Stimulated activated CD4-positive, alpha-beta T cell treated with anti-CD3 and anti-CD28 coated beads, Interleukin-4, amount 100 ng/mL, for 24 hours (primary cell): ENCODE data around the gene C1QTNF1.
"Not testable (repeated sequence)": the region's sequence is repeated elsewhere in the genome, so short reads cannot be mapped to it uniquely, and the experiment has no call there.

Experiments
- DNase-seq: peaks from one replicate; pipeline ENCODE4 v3.0.0-alpha.2; 2020

C1QTNF1 gene

DNA sequence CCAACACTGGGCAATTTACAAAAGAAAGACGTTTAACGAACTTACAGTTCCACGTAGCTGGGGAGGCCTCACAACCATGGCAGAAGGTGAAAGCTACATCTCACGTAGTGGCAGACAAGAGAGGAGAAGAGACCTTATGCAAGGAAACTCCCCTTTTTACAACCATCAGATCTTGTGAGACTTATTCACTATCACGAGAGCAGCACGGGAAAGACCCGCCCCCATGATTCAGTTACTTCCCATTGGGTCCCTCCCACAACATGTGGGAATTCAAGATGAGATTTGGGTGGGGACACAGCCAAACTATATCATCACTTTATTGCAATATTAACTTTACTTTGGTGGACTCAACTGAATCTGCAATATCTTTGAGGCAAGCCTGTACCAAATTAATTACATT lies 38.7 kb downstream of the C1QTNF1 start:
- DNase-seq = no peak

DNA sequence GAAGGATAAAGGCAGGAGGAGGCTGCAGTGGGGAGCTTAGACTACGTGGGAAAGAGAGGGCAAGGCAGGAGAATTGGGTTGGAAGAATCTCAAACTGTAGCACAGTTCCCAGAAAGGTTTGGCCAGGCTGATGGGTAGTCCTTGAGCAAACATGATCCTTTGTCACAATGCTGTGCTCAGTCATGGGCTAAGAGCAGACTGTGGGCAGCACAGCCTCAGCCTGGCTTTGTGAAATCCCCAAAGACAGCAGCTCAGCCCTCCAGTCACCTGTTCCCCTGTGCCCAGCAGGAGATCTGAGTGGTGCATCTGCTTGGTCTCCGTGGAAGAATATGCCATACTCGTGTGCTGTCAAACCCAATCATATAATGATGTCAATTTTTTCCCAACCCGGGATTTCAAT lies 40.1 kb downstream of the C1QTNF1 start:
- DNase-seq = no peak

DNA sequence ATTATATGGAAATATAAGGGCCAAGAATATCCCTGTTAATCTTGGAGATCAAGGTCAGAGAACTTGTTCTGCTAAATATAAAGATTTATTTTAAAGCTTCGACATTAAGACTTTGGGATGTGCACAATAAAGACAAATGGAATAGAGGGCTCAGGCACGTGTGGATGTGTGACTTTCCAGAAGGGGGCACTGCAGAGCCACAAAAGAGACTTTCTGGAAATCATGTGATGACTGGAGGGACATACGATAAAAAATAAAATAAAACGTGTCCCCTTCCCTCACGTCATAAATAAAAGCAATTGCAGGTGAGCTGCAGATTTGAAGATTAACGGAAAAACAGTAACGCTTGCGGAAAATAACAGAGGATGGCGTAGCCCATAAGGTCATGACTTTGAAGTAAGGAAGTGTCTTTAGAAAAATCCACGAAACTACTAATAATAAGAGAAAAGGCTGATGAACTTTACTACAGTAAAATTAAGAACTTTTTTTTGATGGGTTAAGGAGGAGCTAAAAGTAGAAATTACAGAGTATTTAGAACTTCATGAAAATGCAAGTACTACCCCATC lies 41.2 kb downstream of the C1QTNF1 start:
- DNase-seq = peak; percentile 70

DNA sequence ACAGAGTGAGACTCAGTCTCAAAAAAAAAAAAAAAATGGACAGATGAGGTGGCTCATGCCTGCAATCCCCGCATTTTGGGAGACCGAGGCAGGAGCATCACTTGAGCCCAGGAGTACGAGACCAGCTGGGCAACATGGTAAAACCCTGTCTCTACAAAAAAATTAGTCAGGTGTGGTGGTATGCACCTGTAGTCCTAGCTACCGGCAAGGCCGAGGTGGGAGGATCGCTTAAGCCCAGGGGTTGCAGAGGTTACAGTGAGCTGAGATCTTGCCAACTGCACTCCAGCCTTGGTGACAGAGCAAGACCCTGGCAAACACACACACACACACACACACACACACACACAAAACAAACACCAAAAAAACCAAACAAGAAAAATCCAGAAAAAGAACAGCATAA lies 43.0 kb downstream of the C1QTNF1 start:
- DNase-seq = no peak

DNA sequence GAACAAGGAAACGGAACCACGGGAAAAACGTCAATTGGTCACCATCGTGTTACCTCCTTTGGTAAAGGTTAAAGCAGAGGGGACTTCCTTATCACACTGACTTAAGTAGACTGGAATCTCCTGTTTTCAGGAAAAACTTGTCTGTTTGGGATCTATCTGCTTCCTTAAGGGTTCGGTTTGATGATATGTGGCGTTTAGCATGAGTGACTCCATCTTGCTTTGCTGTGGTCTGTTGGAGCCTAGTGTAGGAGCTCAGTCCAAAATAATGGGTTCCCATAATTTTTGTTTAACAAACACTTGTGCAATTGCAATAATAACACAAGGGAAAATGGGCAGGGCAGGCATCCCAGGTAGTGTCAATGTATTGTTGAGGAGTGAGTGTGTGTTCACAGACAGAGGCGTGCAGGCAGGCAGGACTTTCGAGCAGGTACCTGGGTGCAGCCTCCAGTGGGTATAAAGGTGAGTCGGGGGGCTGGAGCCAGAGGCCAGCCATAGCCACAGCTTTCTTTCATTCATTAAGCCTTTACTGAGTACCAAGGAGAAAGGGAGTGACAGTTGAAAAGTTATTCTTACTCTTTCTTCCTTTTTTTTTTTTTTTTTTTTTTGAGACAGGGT lies 46.4 kb downstream of the C1QTNF1 start:
- no peak for DNase-seq

DNA sequence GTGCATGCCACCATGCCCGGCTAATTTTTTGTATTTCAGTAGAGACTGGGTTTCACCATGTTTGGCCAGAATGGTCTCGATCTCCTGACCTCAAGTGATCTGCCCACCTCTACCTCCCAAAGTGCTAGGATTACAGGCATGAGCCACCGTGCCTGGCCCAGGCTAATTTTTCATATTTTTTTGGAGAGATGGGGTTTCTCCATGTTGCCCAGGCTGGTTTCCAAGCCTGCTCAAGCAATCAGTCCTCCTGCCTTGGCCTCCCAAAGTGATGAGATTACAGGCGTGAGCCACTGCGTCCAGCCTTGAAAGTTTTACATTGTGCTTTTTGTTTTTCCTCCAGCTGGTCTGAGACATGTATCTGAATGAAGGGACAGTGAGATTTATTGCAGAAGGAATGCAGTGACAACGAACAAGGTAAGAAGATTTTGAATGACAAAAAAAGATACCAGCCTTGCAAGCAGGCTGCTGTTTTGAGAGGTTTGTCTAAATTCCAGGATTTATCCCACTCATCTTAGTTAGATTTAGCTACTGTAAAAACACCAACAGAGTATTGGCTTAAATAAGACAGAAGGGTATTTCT lies 47.3 kb downstream of the C1QTNF1 start:
- DNase-seq = no peak

DNA sequence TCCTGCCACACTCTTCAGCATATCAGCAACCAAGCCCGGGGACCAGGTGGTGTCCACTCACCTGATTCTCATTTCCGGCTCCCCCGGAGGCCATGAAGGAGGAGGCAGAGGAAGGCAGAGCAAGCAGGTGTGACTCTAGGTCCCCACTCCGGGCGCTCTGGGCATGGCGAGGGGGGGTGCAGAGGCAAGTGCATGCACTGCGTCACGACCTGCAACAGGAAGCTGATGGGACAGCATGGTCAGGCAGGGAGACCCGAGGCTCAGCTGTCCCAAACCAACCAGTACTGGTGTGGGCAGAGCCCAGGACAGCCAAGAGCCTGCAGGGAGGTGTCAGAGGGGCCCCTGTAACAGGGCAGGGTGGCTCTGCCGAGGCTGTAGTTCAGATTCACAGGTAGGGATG lies 48.6 kb downstream of the C1QTNF1 start:
- DNase-seq = no peak

DNA sequence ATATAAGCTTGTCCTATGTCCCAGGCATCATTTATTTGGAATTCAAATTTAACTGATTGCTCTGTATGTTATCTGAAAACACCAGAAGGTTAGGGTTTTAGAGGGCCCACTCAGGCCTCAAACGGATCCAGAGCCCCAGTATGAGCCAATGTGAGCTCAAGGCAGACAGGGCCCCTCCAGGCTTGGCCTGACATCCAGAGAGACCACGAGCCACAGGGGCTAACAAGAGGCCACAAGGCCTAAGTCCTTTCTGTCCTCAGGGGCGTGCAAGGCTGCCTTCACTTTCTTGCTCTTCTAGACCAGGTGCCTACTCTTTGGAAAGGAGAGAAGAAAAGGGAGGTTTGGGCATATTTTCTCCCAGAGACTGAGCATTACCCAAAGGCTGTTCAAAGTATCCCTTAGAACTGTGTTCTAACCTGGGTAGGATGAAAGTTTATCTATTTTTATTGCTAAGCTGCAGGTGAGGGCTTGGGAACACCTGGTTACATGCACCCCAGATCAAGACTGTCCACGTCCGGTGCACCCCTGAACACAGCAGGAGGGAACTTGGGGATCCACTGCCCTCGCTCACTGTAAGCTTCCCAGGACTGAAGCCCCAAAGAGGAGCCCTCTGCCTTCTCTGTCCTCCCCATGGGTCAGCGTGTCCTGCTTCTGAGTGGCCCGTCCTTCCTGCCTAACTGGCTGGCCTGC lies 49.2 kb downstream of the C1QTNF1 start:
- DNase-seq = no peak

DNA sequence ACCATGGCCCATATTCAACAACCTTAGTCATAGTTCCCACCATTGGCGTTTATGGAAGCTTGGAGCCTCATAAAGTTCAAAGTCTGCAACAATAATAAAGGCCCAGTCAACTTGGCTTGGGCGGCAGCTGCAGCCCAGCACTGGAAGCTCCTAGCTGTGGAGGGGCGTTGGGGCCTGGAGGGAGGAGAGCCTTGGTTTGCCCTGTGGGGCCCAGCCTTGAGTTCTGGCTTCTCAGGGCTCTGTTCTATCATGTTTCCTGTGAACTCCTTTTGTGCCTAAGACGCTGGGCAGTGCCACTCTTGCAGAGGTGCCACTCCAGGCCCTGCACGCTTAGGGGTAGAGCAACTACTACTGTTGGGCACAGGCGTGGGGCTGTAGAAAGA lies 49.7 kb downstream of the C1QTNF1 start:
- no peak for DNase-seq

DNA sequence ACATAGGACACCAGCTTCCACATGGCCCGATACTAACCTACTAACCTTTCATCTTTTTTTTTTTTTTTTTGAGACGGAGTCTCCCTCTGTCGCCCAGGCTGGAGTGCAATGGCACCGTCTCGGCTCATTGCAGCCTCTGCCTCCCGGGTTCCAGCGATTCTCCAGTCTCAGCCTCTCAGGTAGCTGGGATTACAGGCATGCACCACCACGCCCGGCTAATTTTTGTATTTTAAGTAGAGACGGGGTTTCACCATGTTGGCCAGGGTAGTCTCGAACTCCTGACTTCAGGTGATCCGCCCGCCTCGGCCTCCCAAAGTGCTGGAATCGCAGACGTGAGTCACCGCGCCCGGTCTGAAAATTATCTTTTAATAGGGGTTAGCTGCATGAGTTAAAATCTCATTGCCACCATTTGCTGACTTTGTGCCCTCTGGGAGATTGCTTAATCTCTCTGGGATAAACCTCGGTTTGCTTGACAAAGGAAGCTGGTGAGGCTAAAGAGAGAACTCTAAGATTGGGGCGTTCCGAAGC lies 50.2 kb downstream of the C1QTNF1 start:
- not testable (repeated sequence) for DNase-seq

DNA sequence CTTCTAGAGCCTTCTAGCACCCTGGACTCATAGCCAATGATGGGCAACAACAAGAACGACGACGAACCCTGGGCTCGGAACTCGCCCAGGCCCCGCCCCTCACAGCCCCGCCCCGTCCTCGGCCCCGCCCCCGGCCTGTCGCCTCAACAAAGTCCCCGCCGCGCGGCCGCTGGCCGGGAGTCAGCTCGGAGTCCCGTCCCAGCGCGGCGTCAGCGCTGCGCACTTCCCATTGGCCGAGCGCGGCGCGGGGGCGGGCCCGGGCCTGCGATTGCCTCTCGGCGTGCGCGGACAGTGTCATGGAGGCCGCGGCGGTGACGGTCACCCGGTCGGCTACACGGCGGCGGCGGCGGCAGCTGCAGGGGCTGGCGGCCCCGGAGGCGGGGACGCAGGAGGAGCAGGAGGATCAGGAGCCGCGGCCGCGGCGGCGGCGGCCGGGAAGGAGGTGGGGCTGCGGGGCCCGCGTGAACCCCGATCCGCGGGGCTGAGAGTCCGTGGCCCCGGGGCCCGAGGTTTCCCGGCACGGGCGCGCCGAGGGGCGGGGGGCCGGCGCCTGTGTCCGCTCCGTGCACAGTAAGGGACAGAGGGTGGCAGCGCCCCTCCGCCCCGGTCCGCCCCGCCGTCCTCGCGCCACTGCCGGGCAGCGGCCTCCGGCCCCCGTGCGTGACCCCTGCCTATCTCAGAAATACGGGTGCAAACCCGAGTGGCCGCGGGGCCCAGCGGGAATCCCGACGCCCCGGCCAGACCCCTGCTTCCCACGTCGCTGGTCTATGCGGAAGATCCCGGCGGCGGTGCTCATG lies 50.9 kb downstream of the C1QTNF1 start, which contains the start of gene ENGASE:
TSS of gene ENGASE (plus strand) at position 176 of the 797 bp plus-strand sequence. CDS start at position 297, 121 bp downstream.
- peak; percentile 90 for DNase-seq

DNA sequence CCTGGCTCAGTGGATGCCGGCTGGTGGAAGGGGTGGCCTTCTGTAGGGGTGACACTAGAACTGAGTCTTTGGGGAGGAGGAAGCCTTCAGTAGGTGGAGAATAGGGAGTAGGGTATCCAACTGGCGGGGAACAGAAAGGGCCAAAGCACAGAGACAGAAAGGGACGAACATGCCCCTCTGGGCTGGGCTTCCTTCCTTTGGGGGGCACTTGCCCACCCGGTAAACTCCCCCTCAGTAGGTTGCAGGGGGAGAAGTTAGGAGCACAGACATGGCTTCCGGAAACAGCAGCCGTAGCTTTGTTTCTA lies 51.4 kb downstream of the C1QTNF1 start:
- no peak for DNase-seq

DNA sequence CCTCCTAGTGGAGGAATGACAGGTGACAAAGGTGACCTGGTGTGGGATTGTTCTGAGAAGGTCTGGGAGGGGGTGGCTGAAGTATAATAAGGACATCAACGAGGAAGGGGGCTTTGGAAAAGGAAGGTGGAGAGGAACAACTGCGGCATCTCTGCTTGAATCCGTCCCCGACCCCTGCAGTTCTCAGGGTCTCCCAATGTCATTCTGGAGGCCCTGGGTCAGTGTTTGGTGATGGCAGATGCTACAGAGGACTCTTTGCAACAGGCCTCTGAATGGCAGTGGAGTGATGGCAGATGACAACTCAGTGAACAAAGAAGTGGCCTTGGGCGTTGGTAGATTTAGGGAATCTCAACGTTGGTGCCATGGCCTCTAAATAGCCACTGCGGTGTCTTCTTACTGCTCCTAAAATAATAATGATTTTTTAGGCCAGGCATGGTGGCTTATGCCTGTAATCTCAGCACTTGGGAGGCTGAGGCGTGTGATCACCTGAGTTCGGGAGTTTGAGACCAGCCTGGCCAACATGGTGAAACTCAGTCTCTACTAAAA lies 52.0 kb downstream of the C1QTNF1 start:
- no peak for DNase-seq

DNA sequence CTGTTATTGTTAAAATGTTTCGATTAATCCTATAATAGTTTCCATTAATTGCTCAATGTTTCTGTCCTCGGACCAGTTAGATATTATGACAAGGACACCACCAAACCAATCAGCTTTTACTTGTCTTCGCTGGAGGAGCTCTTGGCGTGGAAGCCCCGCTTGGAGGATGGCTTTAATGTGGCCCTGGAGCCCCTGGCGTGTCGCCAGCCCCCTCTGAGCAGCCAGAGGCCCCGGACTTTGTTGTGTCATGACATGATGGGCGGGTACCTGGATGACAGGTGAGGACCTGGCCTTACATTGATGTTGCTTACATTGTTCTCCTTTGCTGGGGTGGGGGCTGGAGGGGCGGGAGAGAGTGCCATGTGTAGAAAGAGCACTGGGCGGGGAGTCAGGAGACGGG lies 53.6 kb downstream of the C1QTNF1 start:
- DNase-seq = no peak

DNA sequence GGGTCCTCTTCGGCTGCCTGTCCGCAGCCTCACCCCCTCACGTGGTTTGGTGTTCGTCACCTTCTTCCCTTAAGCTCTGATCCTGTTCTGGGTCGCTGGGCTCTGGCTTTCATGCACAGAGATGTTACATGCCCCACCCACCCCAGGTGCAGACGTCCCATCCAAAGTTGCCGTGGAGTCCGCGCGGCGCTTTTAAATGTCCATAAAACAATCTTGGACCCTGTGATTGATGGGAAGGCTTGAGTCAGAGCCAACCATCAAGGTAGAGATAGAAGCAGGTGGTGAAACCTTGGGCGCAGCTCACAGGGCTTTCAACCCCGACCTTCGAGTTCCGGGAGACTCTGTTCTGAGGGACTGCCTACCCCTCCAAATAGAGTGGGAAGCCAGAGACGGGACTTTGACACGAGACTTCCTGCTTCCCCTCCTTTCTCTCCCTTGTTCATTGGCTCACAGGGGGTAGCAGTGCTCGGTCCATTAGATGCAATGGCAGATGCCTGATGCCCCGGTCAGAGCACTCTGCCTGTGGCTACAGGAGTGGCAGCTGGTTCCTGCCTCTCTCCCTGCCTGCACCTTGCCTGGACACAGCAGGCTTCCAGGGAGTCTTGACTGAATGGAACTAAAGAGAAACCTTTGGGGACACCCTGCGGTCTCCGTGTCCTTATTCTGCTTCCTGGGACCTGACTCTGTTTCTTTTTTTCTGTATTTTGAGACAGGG lies 54.7 kb downstream of the C1QTNF1 start:
- no peak for DNase-seq

DNA sequence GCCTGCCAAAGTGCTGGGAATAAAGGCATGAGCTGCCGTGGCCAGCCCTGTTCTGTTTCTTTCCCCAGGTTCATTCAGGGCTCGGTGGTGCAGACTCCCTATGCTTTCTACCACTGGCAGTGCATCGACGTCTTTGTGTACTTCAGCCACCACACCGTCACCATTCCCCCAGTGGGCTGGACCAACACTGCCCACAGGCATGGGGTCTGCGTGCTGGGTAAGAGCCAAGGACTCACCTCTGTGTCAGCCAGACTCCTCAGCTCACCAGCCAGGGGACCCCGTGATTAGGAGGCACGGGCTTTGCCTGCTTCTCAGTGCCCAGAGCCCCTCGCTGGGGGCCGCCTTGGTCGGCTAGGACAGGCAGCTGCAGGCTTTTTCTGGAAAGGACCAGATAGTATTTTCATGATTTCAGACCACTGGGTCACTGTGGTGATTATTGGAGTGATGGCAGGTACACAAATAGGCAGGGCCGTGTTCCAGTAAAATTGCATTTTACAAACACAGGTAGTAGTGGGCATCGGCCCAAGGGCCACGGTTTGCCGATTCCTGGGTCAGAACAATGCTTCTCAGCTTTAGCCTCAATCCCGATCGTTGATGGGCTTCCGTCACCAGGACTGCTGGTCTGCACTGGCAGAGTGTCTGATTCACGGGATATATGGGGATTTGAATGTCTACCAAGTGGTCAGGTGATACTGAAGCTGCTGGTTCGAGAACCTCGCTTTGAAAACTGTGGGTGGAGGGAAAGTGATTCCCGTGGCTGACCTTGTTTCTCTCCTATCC lies 55.6 kb downstream of the C1QTNF1 start:
- no peak for DNase-seq

DNA sequence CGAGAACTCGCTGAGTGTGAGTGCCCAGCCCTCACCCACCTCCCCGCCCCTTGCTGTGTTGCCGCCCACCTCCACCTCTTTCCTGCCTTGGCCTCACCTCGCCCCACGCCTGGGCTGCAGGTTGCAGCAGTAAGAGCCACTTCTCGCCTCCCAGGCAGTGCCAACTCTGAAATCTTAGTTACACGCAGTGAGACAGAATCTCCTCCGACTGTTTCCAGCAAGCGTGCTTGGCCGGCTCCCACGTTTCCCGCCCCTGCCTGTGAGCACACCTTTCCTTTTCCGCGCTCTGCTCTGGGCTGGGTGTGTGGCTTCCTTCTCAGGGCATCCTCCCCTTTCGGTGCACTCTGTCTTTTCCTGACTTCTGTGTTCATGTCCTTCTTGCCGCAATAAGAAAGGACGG lies 56.4 kb downstream of the C1QTNF1 start:
- DNase-seq = no peak

DNA sequence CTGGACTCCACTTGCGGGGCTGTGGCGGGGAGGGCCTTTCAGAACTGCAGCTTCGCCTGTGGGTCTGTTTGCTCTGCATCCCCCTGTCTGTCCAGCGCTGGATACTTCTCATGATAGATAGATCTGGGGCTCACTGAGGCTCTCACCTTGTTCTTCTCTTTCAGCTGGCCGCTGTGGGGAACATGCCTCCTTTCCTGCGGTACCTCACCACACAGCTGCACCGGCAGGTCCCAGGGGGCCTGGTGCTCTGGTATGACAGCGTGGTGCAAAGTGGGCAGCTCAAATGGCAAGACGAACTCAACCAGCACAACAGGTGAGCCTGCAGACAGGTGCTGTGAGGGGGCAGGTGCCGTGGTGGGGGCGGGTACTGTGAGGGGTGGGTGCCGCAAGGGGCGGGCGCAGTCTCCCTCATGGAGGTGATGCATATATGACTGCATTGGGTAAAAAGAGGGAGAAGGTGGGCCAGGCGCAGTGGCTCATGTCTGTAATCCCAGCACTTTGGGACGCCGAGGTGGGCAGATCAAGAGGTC lies 56.9 kb downstream of the C1QTNF1 start:
- DNase-seq = no peak

DNA sequence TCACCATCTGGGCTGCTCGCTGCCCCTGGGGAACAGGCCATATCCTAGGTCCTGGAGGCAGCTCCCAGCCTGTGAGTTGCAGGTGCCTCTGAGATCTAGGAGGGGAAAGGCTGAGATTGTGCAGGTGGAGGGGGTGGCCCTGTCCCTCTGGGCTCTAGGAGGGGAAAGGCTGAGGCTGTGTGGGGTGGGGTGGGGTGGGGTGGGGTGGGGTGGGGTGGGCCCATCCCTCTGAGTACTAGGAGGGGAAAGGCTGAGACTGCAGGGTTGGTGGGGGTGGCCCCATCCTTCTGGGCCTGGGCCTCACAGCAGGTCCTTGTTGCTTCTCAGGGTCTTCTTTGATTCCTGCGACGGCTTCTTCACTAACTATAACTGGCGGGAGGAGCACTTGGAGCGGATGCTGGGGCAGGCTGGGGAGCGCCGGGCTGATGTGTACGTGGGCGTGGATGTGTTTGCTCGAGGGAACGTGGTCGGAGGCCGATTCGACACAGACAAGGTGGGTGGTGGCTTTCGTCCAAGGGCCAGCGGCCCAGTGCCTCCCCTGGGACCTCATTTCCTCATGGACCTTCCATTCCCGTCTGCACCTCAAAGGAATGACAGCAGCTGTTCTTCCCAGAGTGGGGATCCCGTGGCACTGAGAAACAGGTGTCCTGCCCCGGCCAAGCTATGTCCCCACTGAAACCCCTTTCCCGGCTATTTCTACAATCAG lies 57.8 kb downstream of the C1QTNF1 start:
- DNase-seq = no peak
